ENCODE results near the gene MLEC.

DNA sequence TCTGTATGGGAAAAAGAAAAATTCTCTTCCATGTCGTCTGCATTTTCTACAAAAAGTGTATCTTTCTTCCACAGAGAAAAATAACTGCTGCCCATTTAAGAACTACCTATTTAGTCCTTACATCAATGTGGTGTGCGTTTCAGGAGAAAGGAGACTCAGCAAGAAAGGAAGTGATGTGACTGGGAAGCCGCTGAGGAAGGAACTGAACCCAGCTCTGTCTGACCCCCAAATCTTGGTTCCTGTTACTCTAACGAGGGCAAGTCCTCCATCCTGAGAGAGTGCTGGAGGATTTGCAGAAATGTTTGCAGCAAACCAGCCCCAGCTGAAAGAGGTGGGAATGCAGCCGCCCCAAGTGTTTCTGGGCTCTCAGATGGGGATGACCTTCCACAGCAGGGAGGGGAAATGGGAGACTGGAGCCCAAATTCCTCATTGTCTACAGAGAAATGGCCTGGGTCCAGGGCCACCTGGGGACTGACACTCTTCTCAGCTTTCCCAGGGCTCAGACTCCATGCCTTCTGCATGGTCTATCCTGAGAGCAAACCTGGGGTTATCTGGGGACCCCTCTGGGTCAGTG is 6.7 kb upstream of the MLEC start:
- no peak for TF ChIP-seq EZH2phosphoT487 (IDR thresholded peaks at IDR 0.05; ENCODE audit: borderline replicate concordance, low read length)
- TF ChIP-seq, protein P1, sequence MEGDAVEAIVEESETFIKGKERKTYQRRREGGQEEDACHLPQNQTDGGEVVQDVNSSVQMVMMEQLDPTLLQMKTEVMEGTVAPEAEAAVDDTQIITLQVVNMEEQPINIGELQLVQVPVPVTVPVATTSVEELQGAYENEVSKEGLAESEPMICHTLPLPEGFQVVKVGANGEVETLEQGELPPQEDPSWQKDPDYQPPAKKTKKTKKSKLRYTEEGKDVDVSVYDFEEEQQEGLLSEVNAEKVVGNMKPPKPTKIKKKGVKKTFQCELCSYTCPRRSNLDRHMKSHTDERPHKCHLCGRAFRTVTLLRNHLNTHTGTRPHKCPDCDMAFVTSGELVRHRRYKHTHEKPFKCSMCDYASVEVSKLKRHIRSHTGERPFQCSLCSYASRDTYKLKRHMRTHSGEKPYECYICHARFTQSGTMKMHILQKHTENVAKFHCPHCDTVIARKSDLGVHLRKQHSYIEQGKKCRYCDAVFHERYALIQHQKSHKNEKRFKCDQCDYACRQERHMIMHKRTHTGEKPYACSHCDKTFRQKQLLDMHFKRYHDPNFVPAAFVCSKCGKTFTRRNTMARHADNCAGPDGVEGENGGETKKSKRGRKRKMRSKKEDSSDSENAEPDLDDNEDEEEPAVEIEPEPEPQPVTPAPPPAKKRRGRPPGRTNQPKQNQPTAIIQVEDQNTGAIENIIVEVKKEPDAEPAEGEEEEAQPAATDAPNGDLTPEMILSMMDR (IDR thresholded peaks at IDR 0.05; ENCODE audit: low read depth, low read length, poor library complexity, severe bottlenecking), result no peak
